Stomach (tissue), 4 donors: ENCODE measurements around the gene ST6GALNAC3.

Experiments used
- CTCF ChIP-seq, 7 experiments: fragments of 450-650 bp in 4 of 7; fragments of 200-600 bp in 3 of 7; sonication (generic) in 3 of 7; IDR thresholded peaks; one replicate each; pipeline ENCODE4 v1.5.1; 2016 to 2019; ENCODE audit warnings: antibody characterized with exemption in 7 of 7, control low read depth in 2 of 7, mild to moderate bottlenecking in 1 of 7
- EP300 ChIP-seq: sonication (generic); formaldehyde crosslinking; IDR thresholded peaks from one replicate; pipeline ENCODE4 v1.6.1; 2017; ENCODE audit warnings: antibody characterized with exemption
- POLR2A ChIP-seq, 4 donors: fragments of 450-650 bp; IDR thresholded peaks; one replicate each; pipeline ENCODE4 v1.6.1; 2016; ENCODE audit warnings: antibody characterized with exemption in 4 of 4, control low read depth in 2 of 4, mild to moderate bottlenecking in 1 of 4, moderate library complexity in 1 of 4

DNA sequence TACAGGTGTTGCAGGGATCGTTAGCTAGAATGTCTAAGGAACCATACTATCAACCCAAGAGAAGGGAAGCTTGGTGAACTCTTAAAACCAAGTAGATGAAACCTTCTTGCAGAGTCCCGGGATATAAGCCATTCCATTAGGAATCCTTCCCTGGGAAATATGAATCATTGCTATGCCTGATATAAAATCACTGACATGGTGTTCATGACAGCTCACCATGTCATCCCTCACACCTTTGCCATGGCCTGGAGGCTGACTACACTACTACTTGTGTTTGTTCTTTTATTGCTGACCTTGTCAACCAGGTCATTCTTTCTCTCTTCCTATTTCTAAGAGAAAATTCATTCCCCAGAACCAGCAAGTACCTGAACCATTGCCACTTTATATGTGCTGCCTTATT, 12.1 kb downstream of the ST6GALNAC3 start:
- TF ChIP-seq POLR2A (IDR thresholded peaks at IDR 0.05) (no peak), EP300 (no peak), CTCF (IDR thresholded peaks at IDR 0.05) (no peak)
